Measurements from ENCODE around the gene BRAF. TPM values are rescaled to one million over a fixed set of nuclear protein-coding genes. Genes with fewer than 3 reads are reported as not detected.
"Not testable (repeated sequence)": the region's sequence is repeated elsewhere in the genome, so short reads cannot be mapped to it uniquely, and the experiment has no call there.

BRAF gene
- total RNA-seq, 1 donor = 26.7 TPM

DNA sequence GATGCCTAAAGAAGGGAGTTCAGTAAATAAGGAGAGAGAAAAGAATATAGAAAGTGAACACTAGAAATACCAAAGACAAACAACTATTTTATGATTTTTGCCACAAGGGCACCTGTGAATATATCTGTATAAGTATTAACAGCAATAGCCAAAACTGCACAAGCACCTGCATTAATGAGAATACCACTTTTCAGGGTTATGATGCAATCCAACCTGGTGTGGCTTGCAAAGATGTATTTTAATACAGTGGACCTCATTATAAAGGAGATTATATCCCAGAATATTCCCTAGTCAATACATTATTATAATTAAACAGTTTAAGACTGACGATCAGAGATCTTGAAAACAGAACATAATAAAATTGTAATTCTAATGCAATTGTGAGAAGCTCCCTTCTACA lies 4.0 kb downstream of the BRAF start:
- no peak for DNase-seq (ENCODE audit: low read depth in 2 of 3, low spot score in 2 of 3)

DNA sequence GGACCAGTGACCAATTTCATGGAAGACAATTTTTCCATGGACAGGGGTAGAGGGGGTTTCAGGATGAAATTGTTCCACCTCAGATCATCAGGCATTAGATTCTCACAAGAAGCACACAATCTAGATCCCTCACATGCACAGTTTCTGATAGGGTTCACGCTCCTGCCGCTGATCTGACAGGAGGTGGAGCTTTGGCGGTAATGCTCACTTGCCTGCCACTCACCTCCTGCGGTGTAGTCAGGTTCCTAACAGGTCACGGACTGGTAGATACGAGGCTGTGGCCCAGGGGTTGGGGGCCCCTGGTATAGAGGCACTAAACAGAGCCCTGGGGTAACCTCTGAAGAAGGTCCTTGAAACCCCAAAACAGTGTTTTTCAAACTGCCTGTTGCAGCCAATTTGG lies 6.5 kb downstream of the BRAF start:
- DNase-seq (ENCODE audit: low read depth in 2 of 3, low spot score in 2 of 3) = no peak

GRCh38 chr7:140917258-140917657 lies 7.5 kb downstream of the BRAF start:
- DNase-seq (ENCODE audit: low read depth in 2 of 3, low spot score in 2 of 3) = no peak

GRCh38 chr7:140915935-140916555 lies 8.7 kb downstream of the BRAF start:
- peak in 2 of 3 donors; percentile 11 to 47 for DNase-seq (ENCODE audit: low read depth in 2 of 3, low spot score in 2 of 3)

DNA sequence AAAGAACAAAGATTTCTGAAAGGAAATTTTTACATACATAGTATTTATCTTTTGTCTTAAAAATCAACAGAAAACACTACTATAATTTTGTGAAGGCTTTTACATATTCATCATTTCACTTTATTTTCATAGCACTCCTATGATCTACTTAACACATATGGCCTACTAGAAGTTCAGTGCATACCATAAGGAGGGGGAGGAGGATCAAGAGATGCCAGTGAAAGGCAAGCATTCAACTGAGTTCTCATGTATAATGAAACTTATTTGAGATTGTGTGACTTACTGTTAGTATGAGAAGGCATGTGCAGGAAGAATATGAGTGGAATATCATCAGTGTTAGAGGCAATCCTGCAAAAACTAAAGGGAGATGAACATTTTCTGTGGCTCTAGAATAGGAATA lies 10.6 kb downstream of the BRAF start:
- no peak for DNase-seq (ENCODE audit: low read depth in 2 of 3, low spot score in 2 of 3)

DNA sequence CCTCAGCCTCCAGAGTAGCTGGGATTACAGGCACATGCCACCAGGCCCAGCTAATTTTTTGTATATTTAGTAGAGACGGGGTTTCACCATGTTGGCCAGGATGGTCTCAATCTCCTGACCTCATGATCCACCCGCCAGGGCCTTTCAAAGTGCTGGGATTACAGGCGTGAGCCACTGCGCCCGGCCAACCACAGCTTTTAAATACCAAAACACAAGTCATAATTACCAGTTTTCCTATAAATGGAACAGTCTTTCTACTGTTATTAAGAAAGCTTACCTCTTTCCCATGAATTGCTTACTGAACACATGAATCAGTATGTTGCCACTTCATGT lies 11.2 kb downstream of the BRAF start:
- not testable (repeated sequence) for DNase-seq (ENCODE audit: low read depth in 2 of 3, low spot score in 2 of 3)

DNA sequence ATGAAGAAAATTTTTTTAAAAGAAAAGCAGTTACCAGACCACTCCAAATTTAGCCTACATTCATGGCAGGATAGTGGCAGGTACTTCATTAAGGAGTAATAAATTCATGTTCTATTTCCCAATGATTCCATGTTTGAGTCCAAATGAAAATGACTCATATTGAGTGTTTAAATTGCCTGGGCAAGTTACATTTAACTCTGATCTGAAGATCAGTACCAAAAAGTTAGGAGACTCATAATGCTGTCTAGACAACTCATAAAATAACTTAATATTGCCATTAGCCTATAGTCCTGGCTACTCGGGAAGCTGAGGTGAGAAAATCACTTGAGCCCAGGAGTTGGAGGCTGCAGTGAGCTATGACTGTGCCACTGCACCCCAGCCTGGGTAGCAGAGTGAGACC lies 13.0 kb downstream of the BRAF start:
- DNase-seq (ENCODE audit: low read depth in 2 of 3, low spot score in 2 of 3) = no peak

- DNase-seq (ENCODE audit: low read depth in 2 of 3, low spot score in 2 of 3) = no peak
Observed at GRCh38 chr7:140909476-140910161, 15.1 kb downstream of the BRAF start.

DNA sequence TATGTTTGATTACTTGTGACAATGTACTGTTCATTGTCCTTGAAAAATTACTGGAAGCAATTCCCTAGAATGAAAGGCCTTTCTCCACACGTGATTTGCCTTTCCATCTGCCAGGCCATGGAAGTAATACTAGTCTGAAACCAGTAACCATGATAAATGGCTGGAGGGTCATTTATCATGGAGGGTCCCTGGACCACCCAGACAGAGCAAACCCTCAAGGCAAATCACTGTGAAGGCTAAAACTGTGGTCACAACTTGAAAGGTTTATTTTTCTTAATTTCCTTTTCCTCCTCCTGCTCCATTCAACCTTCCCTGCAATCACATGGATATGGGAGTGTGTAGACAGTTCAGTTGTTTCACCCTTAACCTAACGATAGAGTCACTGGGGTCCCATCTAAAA lies 16.4 kb downstream of the BRAF start:
- DNase-seq (ENCODE audit: low read depth in 2 of 3, low spot score in 2 of 3) = no peak

DNA sequence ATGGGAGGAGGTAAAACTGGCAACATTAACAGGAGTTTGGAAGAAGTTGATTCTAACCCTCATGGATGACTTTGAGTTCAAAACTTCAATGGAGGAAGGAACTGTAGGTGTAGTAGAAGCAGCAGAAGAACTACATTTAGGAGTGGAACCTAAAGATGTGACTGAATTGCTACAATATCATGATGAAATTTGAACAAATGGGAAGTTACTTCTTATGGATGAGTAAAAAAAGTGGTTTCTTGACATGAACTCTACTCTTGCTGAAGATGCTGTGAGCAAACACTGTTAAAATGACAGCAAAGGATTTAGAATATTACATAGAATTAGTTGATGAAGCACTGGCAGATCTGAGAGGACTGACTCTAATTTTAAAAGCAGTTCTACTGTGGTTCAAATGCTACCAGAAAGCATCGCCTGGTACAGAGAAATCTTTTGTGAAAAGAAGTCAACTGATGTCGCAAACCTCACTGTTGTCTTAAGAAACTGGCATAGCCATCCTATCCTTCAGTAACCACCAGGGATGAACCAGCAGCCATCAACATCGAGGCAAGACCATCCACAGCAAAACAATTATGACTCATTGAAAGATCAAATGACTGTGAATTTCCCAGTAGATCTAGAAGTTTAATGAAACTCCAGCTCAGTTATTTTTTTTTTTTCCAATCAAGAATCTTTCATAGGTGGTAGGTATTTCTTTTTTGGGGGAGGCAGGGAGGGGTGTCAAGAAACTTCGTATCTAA lies 20.8 kb downstream of the BRAF start:
- no peak for DNase-seq (ENCODE audit: low read depth in 2 of 3, low spot score in 2 of 3)

GRCh38 chr7:140902303-140902953 lies 22.3 kb downstream of the BRAF start:
- no peak for DNase-seq (ENCODE audit: low read depth in 2 of 3, low spot score in 2 of 3)

GRCh38 chr7:140901941-140902302 lies 22.8 kb downstream of the BRAF start:
- DNase-seq (ENCODE audit: low read depth in 2 of 3, low spot score in 2 of 3) = no peak

- no peak for DNase-seq (ENCODE audit: low read depth in 2 of 3, low spot score in 2 of 3)
Observed at GRCh38 chr7:140899883-140900282, 24.8 kb downstream of the BRAF start.

GRCh38 chr7:140898786-140899536 lies 25.8 kb downstream of the BRAF start:
- DNase-seq (ENCODE audit: low read depth in 2 of 3, low spot score in 2 of 3) = no peak

GRCh38 chr7:140896996-140897395 lies 27.7 kb downstream of the BRAF start:
- DNase-seq (ENCODE audit: low read depth in 2 of 3, low spot score in 2 of 3) = no peak

DNA sequence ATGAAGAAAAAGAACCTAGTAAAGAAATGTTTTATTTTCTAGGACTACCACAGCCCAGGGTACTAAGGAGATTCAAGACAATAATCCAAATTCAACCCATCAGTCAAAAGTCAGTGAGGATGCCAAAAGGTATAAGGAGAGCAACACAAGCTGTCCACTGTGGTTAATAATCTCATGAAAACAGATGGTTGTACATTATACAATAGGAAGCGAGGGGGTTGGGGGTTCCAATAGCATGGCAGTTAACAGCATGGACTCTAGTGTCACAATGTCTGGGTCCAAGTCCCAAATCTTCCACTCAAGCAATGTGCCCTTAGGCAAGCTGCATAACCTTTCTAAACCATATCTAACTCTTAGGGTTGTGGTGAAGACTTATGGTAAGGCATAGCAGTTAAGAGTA lies 35.1 kb downstream of the BRAF start:
- peak in 2 of 3 donors; percentile 17 to 47 for DNase-seq (ENCODE audit: low read depth in 2 of 3, low spot score in 2 of 3)

DNA sequence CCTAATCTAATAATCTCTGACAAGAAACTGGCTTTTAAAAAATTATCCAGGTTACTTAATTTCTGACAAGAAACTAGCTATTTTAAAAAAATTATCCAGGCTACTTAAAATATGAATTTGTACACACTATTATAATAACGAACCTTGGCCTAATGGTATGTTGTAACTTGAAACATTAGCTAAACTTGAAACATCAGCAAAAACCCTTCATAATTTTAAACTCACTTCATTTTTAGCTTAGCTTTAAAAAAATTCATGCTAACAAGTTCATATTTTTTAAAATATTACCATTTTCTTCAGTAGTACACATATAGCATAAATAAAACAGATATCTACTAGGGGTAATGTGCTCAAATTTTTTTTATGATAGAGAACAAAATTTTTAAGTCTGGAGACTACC lies 35.6 kb downstream of the BRAF start:
- DNase-seq (ENCODE audit: low read depth in 2 of 3, low spot score in 2 of 3) = no peak

DNA sequence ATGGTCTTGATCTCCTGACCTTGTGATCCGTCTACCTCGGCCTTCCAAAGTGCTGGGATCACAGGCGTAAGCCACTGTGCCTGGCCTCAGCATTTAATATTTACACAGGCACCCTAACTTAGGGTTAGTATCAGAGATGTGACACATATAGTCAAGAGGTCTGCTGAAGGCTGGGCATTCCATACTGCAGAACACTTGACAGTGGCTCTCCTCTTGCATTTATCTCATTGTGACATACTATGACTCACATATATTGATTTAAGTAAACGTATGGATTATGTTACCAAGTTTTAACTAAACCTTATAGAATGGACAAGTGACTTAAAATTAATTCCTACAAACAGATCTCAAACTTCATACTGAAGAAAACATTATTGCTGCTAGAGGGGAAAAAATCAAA lies 36.6 kb downstream of the BRAF start:
- DNase-seq (ENCODE audit: low read depth in 2 of 3, low spot score in 2 of 3) = no peak

- DNase-seq (ENCODE audit: low read depth in 2 of 3, low spot score in 2 of 3) = no peak
Observed at GRCh38 chr7:140885735-140886334, 38.9 kb downstream of the BRAF start.

GRCh38 chr7:140883378-140883777 lies 41.4 kb downstream of the BRAF start:
- DNase-seq (ENCODE audit: low read depth in 2 of 3, low spot score in 2 of 3) = no peak

DNA sequence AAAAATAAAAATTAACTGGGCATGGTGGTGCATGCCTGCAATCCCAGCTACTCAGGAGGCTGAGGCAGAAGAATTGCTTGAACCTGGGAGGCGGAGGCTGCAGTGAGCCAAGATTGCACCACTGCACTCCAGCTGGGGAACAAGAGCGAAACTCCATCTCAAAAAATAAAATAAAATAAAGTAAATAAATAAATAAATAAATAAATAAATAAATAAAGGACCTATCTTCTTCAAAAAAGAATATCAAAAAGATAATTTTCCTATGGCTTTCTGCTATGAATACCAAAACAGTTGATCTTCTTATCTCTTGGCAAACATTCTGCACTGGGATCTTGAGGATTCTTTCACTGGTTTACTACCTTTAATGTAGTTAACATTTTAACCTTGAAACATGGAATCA lies 41.9 kb downstream of the BRAF start:
- DNase-seq (ENCODE audit: low read depth in 2 of 3, low spot score in 2 of 3) = not testable (repeated sequence)
